HepG2 (cell line): ENCODE measurements around the gene MSMB. TPM values are rescaled to one million over a fixed set of nuclear protein-coding genes. Genes with fewer than 3 reads are reported as not detected.

ENCODE experiments used
- CENPT ChIP-seq: sonication (generic); formaldehyde crosslinking; IDR thresholded peaks from 2 replicates; pipeline ENCODE4 v1.8.0; 2022; ENCODE audit warnings: low read depth, mild to moderate bottlenecking, moderate library complexity, missing genetic modification reagents
- E2F2 ChIP-seq: sonication (generic); formaldehyde crosslinking; IDR thresholded peaks from 2 replicates; pipeline ENCODE4 v1.4.0; 2020; ENCODE audit warnings: missing genetic modification reagents, borderline replicate concordance
- ETV6 ChIP-seq: sonication (generic); formaldehyde crosslinking; conservative IDR thresholded peaks from 2 replicates; pipeline ENCODE4 v1.4.0; 2020; ENCODE audit warnings: missing genetic modification reagents
- FOSL2 ChIP-seq: sonication (generic); formaldehyde crosslinking; IDR thresholded peaks from 2 replicates; pipeline ENCODE4 v1.4.0; 2020; ENCODE audit warnings: missing genetic modification reagents
- HNF1A ChIP-seq, 2 experiments: sonication (generic) in 1 of 2; formaldehyde crosslinking in 1 of 2; IDR thresholded peaks; 2 replicates each; pipeline versions ENCODE4 v1.4.0 to v1.6.1; 2016 to 2020; ENCODE audit warnings: borderline replicate concordance in 1 of 2, low read depth in 1 of 2, mild to moderate bottlenecking in 1 of 2, missing genetic modification reagents in 1 of 2
- HNF4A ChIP-seq: sonication (generic); formaldehyde crosslinking; IDR thresholded peaks from 2 replicates; pipeline ENCODE4 v1.4.0; 2020; ENCODE audit warnings: missing genetic modification reagents
- KLF15 ChIP-seq: sonication (generic); formaldehyde crosslinking; IDR thresholded peaks from 2 replicates; pipeline ENCODE4 v1.8.1; 2023; ENCODE audit warnings: borderline replicate concordance, mild to moderate bottlenecking, inconsistent platforms, missing genetic modification reagents, mixed read lengths
- MAX ChIP-seq: IDR thresholded peaks from 2 replicates; pipeline ENCODE4 v1.6.1; 2012; ENCODE audit warnings: inconsistent platforms
- MBNL3 ChIP-seq: fragments of 250-450 bp; sonication (Bioruptor Pico); conservative IDR thresholded peaks from 2 replicates; pipeline ENCODE4 v1.8.0; 2022; ENCODE audit warnings: mild to moderate bottlenecking, inconsistent platforms
- NCOA5 ChIP-seq: sonication (generic); formaldehyde crosslinking; IDR thresholded peaks from 2 replicates; pipeline ENCODE4 v1.4.0; 2020; ENCODE audit warnings: missing genetic modification reagents
- NR2F6 ChIP-seq, 2 experiments: IDR thresholded peaks; 2 replicates each; pipeline ENCODE4 v1.6.1; 2016; ENCODE audit warnings: antibody characterized with exemption in 1 of 2, mild to moderate bottlenecking in 1 of 2
- SKI ChIP-seq: fragments of 450-650 bp; IDR thresholded peaks from one replicate; pipeline ENCODE4 v1.6.1; 2018; ENCODE audit warnings: mild to moderate bottlenecking; ENCODE audit not compliant: partially characterized antibody
- SMAD9 ChIP-seq: sonication (generic); formaldehyde crosslinking; IDR thresholded peaks from 2 replicates; pipeline ENCODE4 v1.5.1; 2020; ENCODE audit warnings: mild to moderate bottlenecking, missing genetic modification reagents
- SUZ12 ChIP-seq: fragments of 150-350 bp; IDR thresholded peaks from 2 replicates; pipeline ENCODE4 v1.6.1; 2014; ENCODE audit warnings: low read depth, low read length
- ZNF12 ChIP-seq: sonication (generic); formaldehyde crosslinking; IDR thresholded peaks from 2 replicates; pipeline ENCODE4 v1.5.0; 2020; ENCODE audit warnings: missing genetic modification reagents
- ZNF142 ChIP-seq: sonication (generic); formaldehyde crosslinking; IDR thresholded peaks from 2 replicates; pipeline ENCODE4 v1.4.0; 2020; ENCODE audit warnings: missing genetic modification reagents
- ZNF350 ChIP-seq: sonication (generic); formaldehyde crosslinking; IDR thresholded peaks from 2 replicates; pipeline ENCODE4 v1.4.0; 2020; ENCODE audit warnings: mild to moderate bottlenecking, low read depth, missing genetic modification reagents, borderline replicate concordance
- polyA plus RNA-seq, 8 experiments: library from polyadenylated mRNA; depleted of rRNA in 3 of 8; stranded (reverse) in 7 of 8; unstranded in 1 of 8; fragments of >200 nt; fragmentation: Illumina TruSeq in 4 of 8; extraction: Trizol in 4 of 8; gene quantifications; 2 replicates each; pipeline versions ENCODE4 v1.2.1 to v1.2.3, GENCODE V29; 2011 to 2016; ENCODE audit warnings: low read depth in 4 of 8, missing spikeins in 1 of 8, mixed read lengths in 1 of 8; ENCODE audit not compliant: insufficient read depth in 1 of 8
- total RNA-seq, 5 experiments: library from RNA; depleted of rRNA; stranded (reverse); fragments of >200 nt; fragmentation: Illumina TruSeq; extraction: Trizol; gene quantifications; 2 replicates each; pipeline ENCODE4 v1.2.3, GENCODE V29; 2016; ENCODE audit warnings: low read depth in 1 of 5

MSMB gene
- total and polyA plus RNA-seq, 2 of the 13 experiments (the other 11 are each of a cell fraction or from before 2014, with no cell fraction given) = 0.84 TPM; not detected in 1

- TF ChIP-seq ZNF142 (CRISPR knock-in tag) (0 out of 2 replicates have a peak, but pooled peaks have one; percentile 50), HNF1A (IDR thresholded peaks at IDR 0.05; ENCODE audit: low read depth) (no peak), HNF1A (CRISPR knock-in tag; IDR thresholded peaks at IDR 0.05; ENCODE audit: borderline replicate concordance) (peak; percentile 23; the same call in 1 of the 2 replicates), ETV6 (CRISPR knock-in tag) (no peak), SMAD9 (CRISPR knock-in tag) (no peak), SUZ12 (no peak), HNF4A (CRISPR knock-in tag) (no peak), ZNF12 (CRISPR knock-in tag) (no peak), NR2F6 (IDR thresholded peaks at IDR 0.05) (peak; percentile 14; the same call in 1 of the 2 replicates), NR2F6 (CRISPR knock-in tag; IDR thresholded peaks at IDR 0.05) (peak; percentile 52; the same call in 1 of the 2 replicates), CENPT (CRISPR knock-in tag) (no peak), ZNF350 (peak; percentile 63), NCOA5 (CRISPR knock-in tag) (no peak), FOSL2 (no peak), MAX (0 out of 2 replicates have a peak, but pooled peaks have one; percentile 56), E2F2 (CRISPR knock-in tag) (no peak), MBNL3 (no peak), KLF15 (CRISPR knock-in tag) (no peak), SKI (no peak)
These were observed 15.8 kb downstream of the MSMB start, which contains the start of gene NCOA4 (continued) for GRCh38 chr10:46030091-46030937.
